ENCODE results near the gene RSBN1. TPM values are rescaled to one million over a fixed set of nuclear protein-coding genes. Genes with fewer than 3 reads are reported as not detected.

The RSBN1 gene
- total RNA-seq, 1 experiment from 2014 or later, result 15.5 TPM

GRCh38 chr1:113783254-113784103 lies 28.8 kb downstream of the RSBN1 start (continued):
- TF ChIP-seq FOXP4 (CRISPR knock-in tag; IDR thresholded peaks at IDR 0.05), result no peak
- no peak for TF ChIP-seq JUN (CRISPR knock-in tag; IDR thresholded peaks at IDR 0.05)
- no peak for TF ChIP-seq NFYB (CRISPR knock-in tag; conservative IDR thresholded peaks at IDR 0.05; ENCODE audit: low read depth)
- TF ChIP-seq CREM (CRISPR knock-in tag; IDR thresholded peaks at IDR 0.05), result no peak
- TF ChIP-seq ZNF317 (CRISPR knock-in tag; IDR thresholded peaks at IDR 0.05; ENCODE audit: borderline replicate concordance, low read depth), result no peak
- TF ChIP-seq ZNF232 (CRISPR knock-in tag; IDR thresholded peaks at IDR 0.05), result no peak
- no peak for TF ChIP-seq FOXP1 (CRISPR knock-in tag; IDR thresholded peaks at IDR 0.05; ENCODE audit: borderline replicate concordance)
- no peak for TF ChIP-seq AR (CRISPR knock-in tag; IDR thresholded peaks at IDR 0.05)
- no peak for TF ChIP-seq FOXJ3 (CRISPR knock-in tag; IDR thresholded peaks at IDR 0.05; ENCODE audit: borderline replicate concordance)

- no peak for TF ChIP-seq ZNF317 (CRISPR knock-in tag; IDR thresholded peaks at IDR 0.05; ENCODE audit: borderline replicate concordance, low read depth)
- no peak for TF ChIP-seq IRF2 (CRISPR knock-in tag; IDR thresholded peaks at IDR 0.05; ENCODE audit: borderline replicate concordance, low read depth)
- no peak for ATAC-seq
- Mint-ChIP-seq H3K9me3 (peaks cover 5% of the 10 kb centered on the region), H3K36me3 (peaks cover 7% of the 10 kb centered on the region), H3K4me3 (no peak overlapping the region), H3K27ac (no peak overlapping the region), H3K4me1 (peaks cover 21% of the 10 kb centered on the region), H3K27me3 (ENCODE audit: low read depth) (no peaks in the 10 kb centered on the region)
- ChIA-PET POLR2A (no interaction called here), CTCF (no interaction called here)
- DNase-seq (ENCODE audit: low spot score), result no peak
Observed at GRCh38 chr1:113782406-113782805, 29.9 kb downstream of the RSBN1 start.

- ATAC-seq (no peak), DNase-seq (ENCODE audit: low spot score) (no peak)
- H3K36me3 Mint-ChIP-seq, result peaks cover 20% of the 10 kb centered on the region
- ChIA-PET CTCF (no interaction called here), POLR2A (no interaction called here)
- no peak overlapping the region for H3K27ac Mint-ChIP-seq
- H3K9me3 Mint-ChIP-seq, result peaks cover 5% of the 10 kb centered on the region
- H3K27me3 Mint-ChIP-seq (ENCODE audit: low read depth), result no peaks in the 10 kb centered on the region
- peaks cover 7% of the 10 kb centered on the region for H3K4me1 Mint-ChIP-seq
- H3K4me3 Mint-ChIP-seq, result no peak overlapping the region
- no peak for TF ChIP-seq ZNF317 (CRISPR knock-in tag; IDR thresholded peaks at IDR 0.05; ENCODE audit: borderline replicate concordance, low read depth)
- no peak for TF ChIP-seq PRRX2 (CRISPR knock-in tag; IDR thresholded peaks at IDR 0.05)
- no peak for TF ChIP-seq SMAD3 (CRISPR knock-in tag; IDR thresholded peaks at IDR 0.05; ENCODE audit: borderline replicate concordance)
- no peak for TF ChIP-seq JAZF1 (CRISPR knock-in tag; IDR thresholded peaks at IDR 0.05)
- no peak for TF ChIP-seq OVOL2 (CRISPR knock-in tag; IDR thresholded peaks at IDR 0.05; ENCODE audit: borderline replicate concordance)
- no peak for TF ChIP-seq CTCF (IDR thresholded peaks at IDR 0.05)
- no peak for TF ChIP-seq ATF3 (CRISPR knock-in tag; conservative IDR thresholded peaks at IDR 0.05)
- TF ChIP-seq ZNF396 (CRISPR knock-in tag; IDR thresholded peaks at IDR 0.05; ENCODE audit: borderline replicate concordance), result no peak
- TF ChIP-seq FOXP4 (CRISPR knock-in tag; IDR thresholded peaks at IDR 0.05), result no peak
- no peak for TF ChIP-seq NFE2L1 (CRISPR knock-in tag; IDR thresholded peaks at IDR 0.05)
- TF ChIP-seq TCF7 (CRISPR knock-in tag; IDR thresholded peaks at IDR 0.05; ENCODE audit: low read depth), result no peak
- TF ChIP-seq E2F5 (CRISPR knock-in tag; IDR thresholded peaks at IDR 0.05), result no peak
- no peak for TF ChIP-seq ZMAT4 (CRISPR knock-in tag; IDR thresholded peaks at IDR 0.05)
Observed at GRCh38 chr1:113780374-113781146, 31.7 kb downstream of the RSBN1 start.
